Urothelium cell line (cell line): ENCODE data around the gene CALHM3.
"Not testable (repeated sequence)": the region's sequence is repeated elsewhere in the genome, so short reads cannot be mapped to it uniquely, and the experiment has no call there.

Source experiments
- DNase-seq: peaks from one replicate; pipeline ENCODE4 v3.0.0; 2011; ENCODE audit warnings: low spot score, mixed read lengths
- FAIRE-seq: peaks from 2 replicates; lab custom pipeline; 2011; peaks lifted over from hg19 to GRCh38; lab: Jason Lieb, UNC

The CALHM3 gene

GRCh38 chr10:103503777-103504176 is 24.7 kb upstream of the CALHM3 start:
- not testable (repeated sequence) for FAIRE-seq, DNase-seq

- peak; percentile 48 for FAIRE-seq
- DNase-seq = no peak
These were observed 24.0 kb upstream of the CALHM3 start for GRCh38 chr10:103502849-103503660.

DNA sequence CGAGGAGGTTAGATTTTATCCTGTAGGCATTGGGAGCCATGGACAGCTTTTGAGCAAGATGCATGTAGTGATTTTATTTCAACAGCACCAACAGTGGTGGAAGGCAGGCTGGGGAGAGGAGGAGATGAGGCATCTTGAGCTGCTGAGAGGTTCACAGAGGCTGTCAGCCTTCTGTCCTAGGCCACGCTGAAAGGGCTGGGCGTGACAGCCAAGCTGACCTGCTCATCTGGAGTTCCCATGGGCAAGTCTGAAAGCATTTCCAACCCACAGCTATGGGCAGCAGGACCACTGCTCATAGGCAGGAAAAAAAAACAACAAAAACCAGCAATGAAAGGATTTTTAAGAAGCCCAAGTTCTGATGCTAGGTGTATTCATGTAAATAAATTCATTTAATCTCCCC is 22.1 kb upstream of the CALHM3 start:
- FAIRE-seq (no peak), DNase-seq (no peak)

DNA sequence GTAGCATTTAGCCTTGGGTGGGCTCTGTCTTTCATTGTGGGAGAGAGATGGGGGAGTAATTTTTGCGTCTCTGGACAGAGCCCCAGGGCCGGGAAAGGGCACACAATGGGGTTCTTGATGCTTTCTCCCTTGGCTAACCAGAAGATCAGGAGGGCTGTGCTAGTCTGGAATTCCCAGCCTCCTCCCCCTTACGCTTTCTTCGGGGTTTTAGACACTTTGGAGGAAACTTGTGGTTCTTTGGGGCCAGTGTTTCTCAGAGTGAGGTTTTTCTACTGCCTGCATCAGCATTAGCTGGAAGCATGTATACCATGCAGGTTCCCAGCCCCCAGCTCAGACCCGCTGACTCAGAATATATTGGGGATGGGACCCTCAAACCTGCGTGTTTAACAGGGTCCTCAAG is 21.4 kb upstream of the CALHM3 start:
- DNase-seq = no peak
- FAIRE-seq = no peak

- FAIRE-seq = no peak
- no peak for DNase-seq
These were observed 20.8 kb upstream of the CALHM3 start for GRCh38 chr10:103499881-103500280.

DNA sequence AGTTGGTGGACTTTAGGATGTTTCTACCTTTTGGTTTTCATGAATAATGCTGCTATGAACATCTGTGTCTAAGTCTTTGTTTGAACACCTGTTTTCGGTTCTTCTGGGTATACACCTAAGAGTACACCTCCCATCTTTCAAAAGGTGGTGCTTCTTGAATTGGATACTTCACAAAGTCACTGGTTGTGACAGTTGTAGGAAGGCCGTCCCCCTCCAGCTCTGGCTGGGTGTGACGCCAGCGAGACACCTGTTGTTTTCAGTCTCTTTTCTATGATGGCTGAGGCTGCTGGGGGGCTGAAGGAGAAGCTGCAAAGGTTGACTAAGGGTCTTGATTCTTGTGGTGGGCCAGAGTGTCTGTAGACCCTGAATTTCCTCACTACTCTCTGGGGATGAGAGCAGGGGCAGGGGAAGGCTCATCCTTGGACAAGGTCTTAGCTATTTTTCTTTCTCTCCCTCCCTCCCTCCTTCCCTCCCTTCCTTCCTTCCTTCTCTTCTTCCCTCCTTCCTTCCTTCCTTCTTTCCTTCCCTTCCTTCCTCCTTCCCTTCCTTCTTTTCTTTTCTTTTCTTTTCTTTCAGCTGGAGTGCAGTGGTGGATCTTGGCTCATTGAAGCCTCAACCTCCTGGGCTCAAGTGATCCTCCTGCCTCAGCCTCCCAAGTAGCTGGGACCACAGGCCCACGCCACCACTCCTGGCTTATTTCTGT is 20.0 kb upstream of the CALHM3 start:
- DNase-seq = no peak
- FAIRE-seq = no peak

GRCh38 chr10:103497161-103497915 is 18.3 kb upstream of the CALHM3 start:
- DNase-seq (no peak), FAIRE-seq (peak; percentile 20)

DNA sequence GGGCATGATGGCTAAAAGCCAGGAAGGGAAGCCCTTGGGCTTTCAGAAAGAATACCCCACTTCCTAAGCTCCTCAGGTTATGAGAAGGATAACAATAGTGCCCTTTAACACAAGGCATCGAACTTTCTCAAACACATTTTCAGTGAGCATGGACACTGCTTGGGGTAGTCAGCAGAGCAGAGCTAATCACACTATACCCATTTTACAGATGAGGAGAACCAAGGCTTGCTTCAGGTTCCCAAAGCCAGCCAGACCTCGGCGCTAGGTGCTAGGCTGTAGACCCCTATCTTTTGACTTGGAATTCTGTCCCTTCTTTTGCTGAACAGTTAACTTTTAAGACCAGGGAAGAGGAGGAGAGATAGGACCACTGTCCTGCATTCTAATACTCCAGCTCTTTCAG is 16.3 kb upstream of the CALHM3 start:
- DNase-seq (no peak), FAIRE-seq (no peak)

- no peak for FAIRE-seq
- no peak for DNase-seq
These were observed 15.2 kb upstream of the CALHM3 start for GRCh38 chr10:103493916-103494877.

- DNase-seq (no peak), FAIRE-seq (no peak)
These were observed 14.4 kb upstream of the CALHM3 start, which contains the start of gene NEURL1 for GRCh38 chr10:103493362-103493915. Gene NEURL1, plus strand, starts transcription at chr10:103493705. Its CDS starts 683 bp downstream, at chr10:103494388.

- DNase-seq = no peak
- no peak for FAIRE-seq
These were observed 13.7 kb upstream of the CALHM3 start for GRCh38 chr10:103492655-103493261.

- FAIRE-seq = peak; percentile 20
These were observed 12.8 kb upstream of the CALHM3 start for GRCh38 chr10:103491729-103492364.

DNA sequence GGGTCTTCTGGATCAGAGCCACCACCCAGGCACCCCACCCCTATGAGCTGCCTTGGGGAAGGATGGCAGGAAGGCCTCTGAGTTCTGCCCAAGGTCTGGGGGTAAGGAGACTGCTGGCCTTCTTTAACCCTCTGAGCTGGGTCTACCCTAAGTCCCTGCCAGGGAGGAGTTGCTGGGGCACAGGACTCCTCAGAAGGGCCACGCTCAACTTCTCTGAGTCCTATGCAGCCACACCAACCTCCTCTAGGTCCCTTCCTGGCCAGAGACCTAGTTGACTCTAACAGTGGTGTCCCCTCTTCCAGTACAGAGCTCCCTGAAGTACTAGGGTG is 11.9 kb upstream of the CALHM3 start:
- FAIRE-seq (no peak), DNase-seq (no peak)

More at GRCh38 chr10:103491729-103492364, 12.8 kb upstream of the CALHM3 start:
- DNase-seq = peak; percentile 91

GRCh38 chr10:103487410-103487708 is 8.3 kb upstream of the CALHM3 start:
- DNase-seq (no peak), FAIRE-seq (no peak)

DNA sequence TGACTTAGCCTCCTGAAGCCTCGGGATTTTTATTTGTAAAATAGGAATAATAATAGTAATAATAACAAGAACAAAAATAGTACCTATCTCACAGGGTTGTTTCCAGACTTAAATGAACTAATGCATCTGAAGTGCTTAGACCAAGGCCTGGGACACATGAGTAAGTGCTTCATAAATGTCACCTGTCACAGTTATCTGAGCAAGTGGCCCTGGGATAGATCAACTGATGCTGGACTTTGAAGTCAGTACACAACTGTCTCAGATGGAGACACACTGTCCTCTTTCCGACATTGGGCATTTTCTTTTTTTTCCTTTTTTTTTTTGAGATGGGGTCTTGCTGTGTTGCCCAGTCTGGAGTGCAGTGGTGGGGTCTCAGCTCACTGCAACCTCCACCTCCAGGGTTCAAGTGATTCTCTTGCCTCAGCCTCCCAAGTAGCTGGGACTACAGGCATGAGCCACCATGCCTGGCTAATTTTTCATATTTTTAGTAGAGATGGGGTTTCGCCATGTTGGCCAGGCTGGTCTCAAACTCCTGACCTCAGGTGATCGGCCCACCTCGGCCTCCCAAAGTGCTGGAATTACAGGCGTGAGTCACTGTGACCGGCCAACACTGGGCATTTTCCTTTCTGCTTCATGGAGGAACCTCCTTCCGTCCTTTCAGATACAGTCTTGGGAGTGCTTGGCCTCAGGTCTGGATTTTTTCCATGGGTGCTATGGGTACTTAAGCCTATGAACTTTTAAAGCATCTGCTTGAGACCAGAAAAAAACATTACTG is 7.8 kb upstream of the CALHM3 start:
- FAIRE-seq = not testable (repeated sequence)

DNA sequence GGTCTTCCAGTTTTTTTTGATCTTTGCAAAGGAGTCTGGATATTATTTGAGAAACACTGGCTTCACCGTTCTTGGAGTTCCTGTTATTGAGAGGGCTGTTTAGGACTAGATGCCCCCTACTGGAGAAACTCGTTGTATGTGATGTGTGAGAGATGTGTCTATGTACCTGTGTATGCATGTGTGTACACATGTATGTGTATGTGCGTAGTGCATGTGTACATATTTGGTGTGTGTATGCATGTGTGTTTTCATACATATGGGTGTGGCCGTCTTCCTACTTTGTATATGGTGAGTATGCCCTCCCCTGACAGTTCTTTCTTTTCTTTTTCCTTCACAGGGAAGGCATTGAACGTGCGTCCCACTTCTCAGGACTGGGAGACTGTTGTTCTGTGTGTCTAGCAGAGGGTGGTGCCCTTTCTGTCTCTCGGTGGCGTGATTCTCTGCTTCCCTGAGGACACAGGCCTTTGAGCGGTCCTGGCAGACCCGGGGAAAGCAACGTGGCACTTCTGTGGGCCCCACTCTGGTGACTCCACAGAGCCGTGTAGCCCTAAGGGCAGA is 3.0 kb upstream of the CALHM3 start:
- peak; percentile 88 for FAIRE-seq
- peak; percentile 62 for DNase-seq

More for the DNA sequence above, 7.8 kb upstream of the CALHM3 start:
- not testable (repeated sequence) for DNase-seq

GRCh38 chr10:103480521-103480920 is 1.5 kb upstream of the CALHM3 start:
- no peak for FAIRE-seq
- no peak for DNase-seq

GRCh38 chr10:103478671-103479070 is 369 bp downstream of the CALHM3 start:
- peak; percentile 23 for FAIRE-seq
- DNase-seq = no peak
